K562 (cell line): Measurements from ENCODE around the gene PLA2G4F. TPM values are rescaled to one million over a fixed set of nuclear protein-coding genes. Genes with fewer than 3 reads are reported as not detected.

ENCODE experiments used
- ARID1B ChIP-seq: fragments of 450-650 bp; IDR thresholded peaks from 2 replicates; pipeline ENCODE4 v1.6.1; 2016; ENCODE audit warnings: antibody characterized with exemption, mild to moderate bottlenecking, inconsistent platforms
- ATF1 ChIP-seq, 2 experiments: fragments of 450-650 bp in 1 of 2; IDR thresholded peaks; 2 replicates each; pipeline ENCODE4 v1.6.1; 2016; ENCODE audit warnings: missing compliant biosample characterization in 1 of 2, missing genetic modification characterization in 1 of 2
- CBFA2T2 ChIP-seq: fragments of 450-650 bp; conservative IDR thresholded peaks from 2 replicates; pipeline ENCODE4 v1.6.1; 2017; ENCODE audit warnings: mild to moderate bottlenecking
- CBFA2T3 ChIP-seq: fragments of 450-650 bp; IDR thresholded peaks from 2 replicates; pipeline ENCODE4 v1.6.1; 2017
- POLR2B ChIP-seq: fragments of 450-650 bp; IDR thresholded peaks from 2 replicates; pipeline ENCODE4 v1.6.1; 2018; ENCODE audit warnings: low read depth; ENCODE audit not compliant: partially characterized antibody
- PURB ChIP-seq: sonication (generic); formaldehyde crosslinking; IDR thresholded peaks from 2 replicates; pipeline ENCODE4 v1.9.0; 2021; ENCODE audit warnings: low read depth, mild to moderate bottlenecking, missing genetic modification reagents
- RAD51 ChIP-seq: fragments of 450-650 bp; IDR thresholded peaks from 2 replicates; pipeline ENCODE4 v1.7.1; 2016; ENCODE audit warnings: low read depth, mild to moderate bottlenecking, borderline replicate concordance
- RBM34 ChIP-seq: fragments of 200-400 bp; formaldehyde crosslinking; IDR thresholded peaks from 2 replicates; pipeline ENCODE4 v1.6.1; 2018; ENCODE audit warnings: low read length, borderline replicate concordance; ENCODE audit not compliant: insufficient read depth
- RFX1 ChIP-seq: fragments of 450-650 bp; IDR thresholded peaks from 2 replicates; pipeline ENCODE4 v1.6.1; 2016; ENCODE audit warnings: mild to moderate bottlenecking, moderate library complexity
- SAFB2 ChIP-seq: fragments of 200-400 bp; formaldehyde crosslinking; IDR thresholded peaks from 2 replicates; pipeline ENCODE4 v1.6.1; 2018; ENCODE audit warnings: borderline replicate concordance, low read length, low read depth, moderate library complexity; ENCODE audit not compliant: severe bottlenecking
- SMARCB1 ChIP-seq: IDR thresholded peaks from 2 replicates; pipeline ENCODE4 v1.6.1; 2011; ENCODE audit warnings: improper control_type of control experiment, low read depth; ENCODE audit not compliant: insufficient read length
- SMARCC2 ChIP-seq: fragments of 450-650 bp; IDR thresholded peaks from 2 replicates; pipeline ENCODE4 v1.6.1; 2017; ENCODE audit warnings: antibody characterized with exemption, moderate library complexity, mild to moderate bottlenecking, low read depth
- SNIP1 ChIP-seq: fragments of 450-650 bp; IDR thresholded peaks from 2 replicates; pipeline ENCODE4 v1.7.1; 2017; ENCODE audit warnings: low read depth, mild to moderate bottlenecking
- ZNF175 ChIP-seq: fragments of 200-800 bp; sonication (Bioruptor generic); IDR thresholded peaks from 2 replicates; pipeline ENCODE4 v1.6.1; 2016; ENCODE audit warnings: low read depth, mild to moderate bottlenecking, missing genetic modification characterization, missing compliant biosample characterization
- ZNF274 ChIP-seq: IDR thresholded peaks from 2 replicates; pipeline ENCODE4 v1.6.1; 2011; ENCODE audit warnings: low read depth, mild to moderate bottlenecking, low read length, moderate library complexity, borderline replicate concordance
- ZNF3 ChIP-seq: fragments of 250-450 bp; sonication (Bioruptor Pico); IDR thresholded peaks from 2 replicates; pipeline ENCODE4 v1.5.0; 2021; ENCODE audit warnings: mild to moderate bottlenecking, moderate library complexity
- ZNF408 ChIP-seq: fragments of 250-450 bp; sonication (Bioruptor Pico); IDR thresholded peaks from 2 replicates; pipeline ENCODE4 v1.4.0; 2020; ENCODE audit warnings: low read depth, mild to moderate bottlenecking, moderate library complexity
- polyA plus RNA-seq, 8 experiments: library from polyadenylated mRNA; depleted of rRNA in 4 of 8; stranded (reverse) in 5 of 8; unstranded in 3 of 8; fragments of >200 nt; fragmentation: Nextera tagmentation in 2 of 8; fragmentation: Illumina TruSeq in 1 of 8; extraction: Ambion mirVana in 2 of 8; extraction: Trizol in 1 of 8; gene quantifications; 2 replicates each; pipeline versions ENCODE4 v1.2.1 to v1.2.3, GENCODE V29; 2011 to 2014; ENCODE audit warnings: inconsistent platforms in 1 of 8, missing spikeins in 1 of 8
- total RNA-seq, 7 experiments: library from RNA; depleted of rRNA in 6 of 7; stranded (reverse); fragments of >200 nt in 6 of 7; fragmentation: Illumina TruSeq in 2 of 7; extraction: Trizol in 2 of 7; gene quantifications; 2 replicates each; pipeline versions ENCODE4 v1.2.1 to v1.2.3, GENCODE V29; 2011 to 2021; ENCODE audit warnings: low replicate concordance in 1 of 7
- TF ChIP-seq, protein P1 (sequence below), 2 experiments: IDR thresholded peaks in 1 of 2; conservative IDR thresholded peaks in 1 of 2; 2 replicates each; pipeline ENCODE4 v1.6.1; 2016; ENCODE audit warnings: low read depth in 2 of 2, mild to moderate bottlenecking in 1 of 2, missing compliant biosample characterization in 1 of 2, missing genetic modification characterization in 1 of 2, moderate library complexity in 1 of 2
- TF ChIP-seq, protein P2 (sequence below), 2 experiments: fragments of 450-650 bp; conservative IDR thresholded peaks; 2 replicates each; pipeline ENCODE4 v1.6.1; 2017; ENCODE audit warnings: mild to moderate bottlenecking in 2 of 2, moderate library complexity in 2 of 2
- TF ChIP-seq, protein P3 (sequence below): fragments of 450-650 bp; conservative IDR thresholded peaks from 2 replicates; pipeline ENCODE4 v1.6.1; 2016; ENCODE audit warnings: missing genetic modification characterization, low read depth, mild to moderate bottlenecking, missing compliant biosample characterization, moderate library complexity
- TF ChIP-seq, protein P4 (sequence below): fragments of 450-650 bp; IDR thresholded peaks from 2 replicates; pipeline ENCODE4 v1.6.1; 2016

The PLA2G4F gene
- total and polyA plus RNA-seq, 9 of the 15 experiments (the other 6 are each of a cell fraction or from before 2014, with no cell fraction given): 0.02 TPM; not detected in 8

DNA sequence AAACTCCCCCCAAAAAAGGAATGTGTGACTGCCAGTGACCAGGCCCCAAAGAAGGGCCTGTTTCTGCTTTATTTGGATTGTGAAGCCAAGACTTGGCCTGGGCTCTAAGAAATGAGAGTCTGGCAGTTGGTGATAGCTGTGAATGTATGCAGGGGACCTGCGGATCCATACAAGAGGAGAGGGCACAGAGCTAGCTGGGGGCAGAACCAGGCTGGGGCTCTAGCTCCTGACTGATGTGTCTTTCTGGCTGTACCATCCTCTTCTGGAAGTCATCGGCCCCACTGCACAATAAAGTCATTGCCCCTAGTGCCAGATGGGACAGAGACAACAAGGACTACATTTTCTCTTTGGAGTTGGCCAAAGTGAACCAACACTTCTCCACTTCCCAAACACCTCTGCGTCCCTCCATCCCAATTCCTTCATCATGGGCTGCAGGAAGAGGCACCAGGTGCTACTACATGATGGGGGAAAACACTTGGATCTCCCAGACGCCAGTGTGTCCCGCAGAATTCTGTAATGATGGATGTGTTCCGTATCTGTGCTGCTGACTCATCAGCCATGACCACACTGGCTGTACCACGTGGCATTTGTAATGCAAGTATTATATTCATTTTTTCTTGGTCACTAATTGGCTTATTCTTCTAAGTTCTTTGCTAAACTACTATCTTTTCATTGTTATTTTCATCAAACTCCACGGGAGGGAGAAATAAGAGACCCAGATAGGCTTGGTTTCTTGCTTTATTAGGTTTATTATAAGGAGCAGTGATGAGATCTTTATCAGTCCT, 1.7 kb upstream of the PLA2G4F start (continued):
- TF ChIP-seq RBM34 (no peak), ARID1B (peak; percentile 74), ZNF408 (CRISPR knock-in tag) (no peak), RFX1 (no peak), ZNF175 (0 out of 2 replicates have a peak, but pooled peaks have one; percentile 30), SMARCC2 (peak; percentile 48; the same call in 1 of the 2 replicates), CBFA2T2 (peak; percentile 31), ZNF3 (CRISPR knock-in tag) (no peak), ZNF274 (no peak), CBFA2T3 (peak; percentile 31; the same call in 1 of the 2 replicates), SMARCB1 (no peak), PURB (CRISPR knock-in tag) (no peak), RAD51 (peak; percentile 86), SNIP1 (no peak), ATF1 (CRISPR knock-in tag; IDR thresholded peaks at IDR 0.05) (no peak), ATF1 (tag; IDR thresholded peaks at IDR 0.05) (peak; percentile 45), SAFB2 (no peak), POLR2B (peak; percentile 21)
- TF ChIP-seq, protein P1, sequence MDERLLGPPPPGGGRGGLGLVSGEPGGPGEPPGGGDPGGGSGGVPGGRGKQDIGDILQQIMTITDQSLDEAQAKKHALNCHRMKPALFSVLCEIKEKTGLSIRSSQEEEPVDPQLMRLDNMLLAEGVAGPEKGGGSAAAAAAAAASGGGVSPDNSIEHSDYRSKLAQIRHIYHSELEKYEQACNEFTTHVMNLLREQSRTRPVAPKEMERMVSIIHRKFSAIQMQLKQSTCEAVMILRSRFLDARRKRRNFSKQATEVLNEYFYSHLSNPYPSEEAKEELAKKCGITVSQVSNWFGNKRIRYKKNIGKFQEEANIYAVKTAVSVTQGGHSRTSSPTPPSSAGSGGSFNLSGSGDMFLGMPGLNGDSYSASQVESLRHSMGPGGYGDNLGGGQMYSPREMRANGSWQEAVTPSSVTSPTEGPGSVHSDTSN (CRISPR knock-in tag; IDR thresholded peaks at IDR 0.05; ENCODE audit: low read depth): peak; percentile 30; the same call in 1 of the 2 replicates
- TF ChIP-seq, protein P1 (tag; conservative IDR thresholded peaks at IDR 0.05; ENCODE audit: low read depth): peak; percentile 81
- TF ChIP-seq, protein P2, sequence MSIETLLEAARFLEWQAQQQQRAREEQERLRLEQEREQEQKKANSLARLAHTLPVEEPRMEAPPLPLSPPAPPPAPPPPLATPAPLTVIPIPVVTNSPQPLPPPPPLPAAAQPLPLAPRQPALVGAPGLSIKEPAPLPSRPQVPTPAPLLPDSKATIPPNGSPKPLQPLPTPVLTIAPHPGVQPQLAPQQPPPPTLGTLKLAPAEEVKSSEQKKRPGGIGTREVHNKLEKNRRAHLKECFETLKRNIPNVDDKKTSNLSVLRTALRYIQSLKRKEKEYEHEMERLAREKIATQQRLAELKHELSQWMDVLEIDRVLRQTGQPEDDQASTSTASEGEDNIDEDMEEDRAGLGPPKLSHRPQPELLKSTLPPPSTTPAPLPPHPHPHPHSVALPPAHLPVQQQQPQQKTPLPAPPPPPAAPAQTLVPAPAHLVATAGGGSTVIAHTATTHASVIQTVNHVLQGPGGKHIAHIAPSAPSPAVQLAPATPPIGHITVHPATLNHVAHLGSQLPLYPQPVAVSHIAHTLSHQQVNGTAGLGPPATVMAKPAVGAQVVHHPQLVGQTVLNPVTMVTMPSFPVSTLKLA (conservative IDR thresholded peaks at IDR 0.05): peak in 1 of 2 experiments; percentile 83; a peak in 3 of 4 replicates
- TF ChIP-seq, protein P3, sequence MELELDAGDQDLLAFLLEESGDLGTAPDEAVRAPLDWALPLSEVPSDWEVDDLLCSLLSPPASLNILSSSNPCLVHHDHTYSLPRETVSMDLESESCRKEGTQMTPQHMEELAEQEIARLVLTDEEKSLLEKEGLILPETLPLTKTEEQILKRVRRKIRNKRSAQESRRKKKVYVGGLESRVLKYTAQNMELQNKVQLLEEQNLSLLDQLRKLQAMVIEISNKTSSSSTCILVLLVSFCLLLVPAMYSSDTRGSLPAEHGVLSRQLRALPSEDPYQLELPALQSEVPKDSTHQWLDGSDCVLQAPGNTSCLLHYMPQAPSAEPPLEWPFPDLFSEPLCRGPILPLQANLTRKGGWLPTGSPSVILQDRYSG (tag): 0 out of 2 replicates have a peak, but pooled peaks have one; percentile 70
- TF ChIP-seq, protein P4, sequence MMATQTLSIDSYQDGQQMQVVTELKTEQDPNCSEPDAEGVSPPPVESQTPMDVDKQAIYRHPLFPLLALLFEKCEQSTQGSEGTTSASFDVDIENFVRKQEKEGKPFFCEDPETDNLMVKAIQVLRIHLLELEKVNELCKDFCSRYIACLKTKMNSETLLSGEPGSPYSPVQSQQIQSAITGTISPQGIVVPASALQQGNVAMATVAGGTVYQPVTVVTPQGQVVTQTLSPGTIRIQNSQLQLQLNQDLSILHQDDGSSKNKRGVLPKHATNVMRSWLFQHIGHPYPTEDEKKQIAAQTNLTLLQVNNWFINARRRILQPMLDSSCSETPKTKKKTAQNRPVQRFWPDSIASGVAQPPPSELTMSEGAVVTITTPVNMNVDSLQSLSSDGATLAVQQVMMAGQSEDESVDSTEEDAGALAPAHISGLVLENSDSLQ: peak; percentile 84
